Muscle of arm (tissue), 14 donors: ENCODE data around the gene CCDC187. TPM values are rescaled to one million over a fixed set of nuclear protein-coding genes. Genes with fewer than 3 reads are reported as not detected.
"Not testable (repeated sequence)": the region's sequence is repeated elsewhere in the genome, so short reads cannot be mapped to it uniquely, and the experiment has no call there.

Source experiments
- DNase-seq: peaks from one replicate; pipeline ENCODE4 v3.0.0-alpha.2; 2013
- long read RNA-seq, 11 donors: transcript quantifications; one replicate each; lab custom pipeline, GENCODE V29; 2026
- polyA plus RNA-seq, 12 donors: library from polyadenylated mRNA; unstranded; fragments of 120-200 nt; gene quantifications; one replicate each; pipeline ENCODE4 v1.2.1, GENCODE V29; 2013; ENCODE audit not compliant: insufficient read length in 12 of 12

CCDC187 gene
- polyA plus RNA-seq = under 1 TPM in 8 of 12 donors, not detected in 4; 0.03 to 0.68 (median 0.06) TPM
- long read RNA-seq, donor 1 = 0 reads
- long read RNA-seq, donor 2 = 0 reads
- long read RNA-seq, donor 3 = 0 reads
- long read RNA-seq, donor 4 = 0 reads
- long read RNA-seq, donor 5 = 0 reads
- long read RNA-seq, donor 6 = 0 reads
- long read RNA-seq, donor 7 = 0 reads
- long read RNA-seq, donor 8 = 0 reads
- long read RNA-seq, donor 9 = 0 reads
- long read RNA-seq, donor 10 = 0 reads
- long read RNA-seq, donor 11 = 0 reads

DNA sequence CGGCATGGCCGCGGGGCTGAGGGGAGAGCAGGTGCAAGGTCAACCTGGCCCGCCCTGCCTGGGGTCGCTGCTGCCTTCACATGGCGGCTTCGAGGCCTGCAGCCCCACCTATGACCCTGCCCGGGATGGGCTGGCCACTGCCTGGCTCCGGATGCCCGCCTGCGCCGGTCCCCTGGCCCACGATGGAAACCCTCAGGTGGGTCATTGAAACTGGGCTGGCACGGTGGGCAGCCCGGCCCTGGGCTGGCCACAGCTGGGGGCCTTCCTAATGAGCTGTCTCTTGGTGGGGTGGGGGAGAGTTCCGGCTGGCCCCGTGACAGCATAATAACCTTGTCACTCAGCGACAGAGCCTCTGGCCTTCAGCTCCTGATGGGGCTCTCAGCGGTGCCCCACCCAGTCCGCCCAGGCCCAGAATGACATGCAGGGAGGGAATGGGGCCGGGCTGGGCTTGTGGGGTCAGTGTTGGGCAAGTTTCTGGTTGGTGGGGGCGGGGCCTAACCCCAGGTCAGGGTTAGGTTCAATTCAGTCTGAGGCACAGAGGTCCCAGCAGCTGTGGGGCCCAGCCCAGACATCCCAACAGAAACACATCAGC lies at the start of gene CCDC187:
CCDC187 (minus strand) TSS at position 270 of the 592 bp plus-strand sequence; CDS start at position 6, 264 bp downstream.
- no peak for DNase-seq

DNA sequence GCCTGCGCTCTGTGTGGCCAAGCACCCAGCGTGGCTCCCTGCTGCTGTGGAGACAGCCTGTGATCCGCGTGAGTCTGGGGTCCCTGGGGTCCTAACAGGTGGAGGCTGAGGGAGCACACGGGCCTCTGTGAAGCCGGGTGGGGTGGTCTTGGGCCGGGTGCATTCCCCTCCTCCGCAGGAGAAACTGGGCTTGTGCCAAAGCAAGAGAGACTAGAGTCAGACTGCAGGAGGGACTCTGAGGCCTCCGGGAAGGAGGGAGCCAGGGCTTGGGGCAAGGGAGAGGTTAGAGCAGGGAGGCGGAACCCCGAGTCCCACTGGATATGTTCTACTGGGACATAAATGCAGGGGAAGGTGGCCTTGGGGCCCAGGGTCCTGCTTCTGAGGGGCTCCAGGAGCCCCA lies 49.2 kb upstream of the CCDC187 start:
- DNase-seq = no peak

DNA sequence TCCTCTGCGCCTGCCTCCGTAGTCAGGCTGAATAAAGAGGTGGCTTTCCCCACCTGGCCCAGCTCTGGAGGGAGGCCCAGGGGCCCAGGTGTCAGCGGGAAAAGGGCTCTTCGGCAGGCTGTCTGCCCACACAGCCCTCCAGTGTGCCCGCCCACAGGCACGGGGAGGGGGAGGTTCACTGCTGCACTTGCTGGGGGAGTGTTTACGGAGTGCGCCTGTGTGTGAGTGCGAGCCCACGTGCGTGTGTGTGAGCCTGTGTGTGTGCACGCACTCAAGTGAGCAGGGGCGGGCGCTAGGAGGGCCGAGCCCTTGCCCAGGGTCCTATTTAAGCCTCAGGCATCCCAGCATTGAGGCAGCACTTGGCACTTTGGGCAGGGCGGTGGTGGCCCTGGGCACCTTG lies 48.8 kb upstream of the CCDC187 start:
- DNase-seq = no peak

DNA sequence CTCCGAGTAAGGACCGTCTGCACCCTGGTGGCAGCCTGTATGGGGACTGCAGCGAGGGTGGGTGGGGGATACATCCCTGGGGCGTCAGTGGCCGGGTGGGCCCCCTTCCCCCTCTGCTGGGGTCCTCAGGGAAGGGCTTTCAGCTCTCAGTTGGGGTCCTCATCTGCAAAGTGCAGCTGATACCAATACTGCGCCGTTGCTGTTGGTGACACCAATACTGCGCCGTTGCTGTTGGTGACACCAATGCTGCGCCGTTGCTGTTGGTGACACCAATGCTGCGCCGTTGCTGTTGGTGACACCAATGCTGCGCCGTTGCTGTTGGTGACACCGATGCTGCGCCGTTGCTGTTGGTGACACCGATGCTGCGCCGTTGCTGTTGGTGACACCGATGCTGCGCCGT lies 48.0 kb upstream of the CCDC187 start:
- not testable (repeated sequence) for DNase-seq

DNA sequence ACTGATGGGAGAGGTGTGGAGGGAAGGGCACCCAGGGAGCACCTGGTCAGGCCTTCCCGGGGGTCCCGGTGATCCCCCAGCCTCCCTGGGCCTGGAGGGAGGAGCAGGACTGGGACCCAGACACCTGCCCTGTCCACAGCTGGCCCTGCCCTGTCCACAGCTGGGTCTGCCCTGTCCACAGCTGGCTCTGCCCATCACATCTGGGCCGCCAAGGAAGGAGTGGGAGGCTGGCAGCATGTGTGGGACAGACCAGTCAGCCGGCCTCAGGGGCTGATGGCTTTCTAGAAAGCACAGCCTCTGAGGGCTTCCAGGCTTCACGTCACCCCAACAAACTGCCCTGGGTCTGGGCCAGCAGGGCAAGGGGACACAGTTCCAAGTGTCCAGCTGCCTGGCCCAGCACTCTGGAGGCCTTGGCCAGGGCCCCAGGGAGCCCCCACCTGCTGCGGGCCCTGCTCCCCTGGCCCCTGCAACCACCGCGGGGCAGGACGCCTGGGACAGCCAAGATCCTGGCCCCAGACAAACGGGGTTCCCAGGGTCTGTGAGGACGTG lies 47.4 kb upstream of the CCDC187 start:
- DNase-seq = no peak

DNA sequence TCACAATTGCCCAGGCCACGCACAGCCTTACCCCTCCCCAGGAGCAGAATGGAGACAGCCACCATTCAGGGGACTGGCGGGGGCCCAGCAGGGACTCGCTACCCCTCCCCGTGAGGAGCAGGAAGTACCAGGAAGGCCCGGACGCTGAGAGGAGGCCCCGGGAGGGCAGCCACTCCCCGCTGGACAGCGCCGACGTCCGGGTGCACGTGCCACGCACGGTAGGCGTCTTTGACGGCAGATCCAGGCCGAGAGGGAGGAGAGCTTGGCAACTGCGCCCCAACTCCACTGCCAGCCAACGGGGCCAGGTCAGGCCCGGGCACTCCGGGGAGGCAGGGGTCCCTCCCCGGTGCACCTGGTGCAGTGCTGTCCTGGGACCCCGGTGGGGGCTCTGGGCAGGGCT lies 45.7 kb upstream of the CCDC187 start:
- DNase-seq = no peak

DNA sequence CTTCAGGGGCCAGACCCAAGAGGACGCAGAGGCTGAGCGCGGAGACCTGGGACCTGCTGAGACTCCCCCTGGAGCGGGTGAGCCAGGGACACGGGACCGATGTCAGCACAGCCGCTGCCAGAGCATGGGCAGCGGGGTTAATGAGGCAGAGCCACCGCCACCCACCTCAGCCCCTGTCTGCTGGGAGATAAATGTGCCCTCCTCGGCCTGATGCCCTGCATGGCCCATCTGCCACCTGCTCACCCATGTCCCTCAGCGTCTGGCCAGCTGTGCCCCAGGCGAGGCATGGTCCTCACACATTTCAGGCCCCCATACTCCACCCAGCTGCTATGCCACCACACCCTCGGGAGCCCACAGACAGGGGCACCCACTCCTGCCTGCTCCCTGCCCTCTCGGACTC lies 44.8 kb upstream of the CCDC187 start:
- no peak for DNase-seq

DNA sequence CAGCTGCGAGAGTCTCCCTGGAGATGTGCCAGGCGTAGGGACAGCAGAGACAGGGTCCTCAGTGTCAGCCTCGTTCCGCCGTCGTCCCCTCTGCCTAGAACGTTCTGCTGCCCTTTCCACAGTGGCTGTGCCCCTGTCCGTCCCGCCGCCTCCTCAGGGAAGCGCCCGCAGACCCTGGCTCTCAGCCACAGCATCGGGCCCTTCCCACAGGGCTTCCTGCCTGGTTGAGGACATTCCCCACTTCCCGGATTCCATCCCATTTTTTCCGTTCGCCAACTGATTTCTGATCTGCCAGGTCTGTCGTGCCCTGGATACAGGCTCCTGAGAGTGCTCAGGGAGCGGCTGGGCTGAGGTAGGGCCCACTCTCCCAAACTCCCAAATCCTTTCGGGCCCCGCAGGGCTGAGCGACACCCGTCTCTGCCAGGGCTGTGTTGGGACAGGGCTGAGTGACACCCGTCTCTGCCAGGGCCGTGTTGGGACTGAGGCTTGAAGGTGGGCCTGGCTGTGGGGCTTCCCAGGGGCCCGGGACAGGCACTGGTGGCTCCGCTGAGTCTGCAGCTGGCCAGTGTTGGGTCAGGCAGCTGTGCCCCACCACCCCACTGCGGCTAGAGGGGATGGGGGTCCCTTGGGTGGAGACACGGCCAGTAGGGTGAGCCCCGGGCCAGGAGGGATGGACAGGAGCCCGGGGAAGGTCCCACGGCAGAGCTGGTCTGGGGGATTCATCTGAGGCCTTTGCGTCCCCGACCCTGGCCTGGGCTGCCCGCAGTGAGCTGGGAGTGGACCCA lies 43.8 kb upstream of the CCDC187 start:
- DNase-seq = no peak

DNA sequence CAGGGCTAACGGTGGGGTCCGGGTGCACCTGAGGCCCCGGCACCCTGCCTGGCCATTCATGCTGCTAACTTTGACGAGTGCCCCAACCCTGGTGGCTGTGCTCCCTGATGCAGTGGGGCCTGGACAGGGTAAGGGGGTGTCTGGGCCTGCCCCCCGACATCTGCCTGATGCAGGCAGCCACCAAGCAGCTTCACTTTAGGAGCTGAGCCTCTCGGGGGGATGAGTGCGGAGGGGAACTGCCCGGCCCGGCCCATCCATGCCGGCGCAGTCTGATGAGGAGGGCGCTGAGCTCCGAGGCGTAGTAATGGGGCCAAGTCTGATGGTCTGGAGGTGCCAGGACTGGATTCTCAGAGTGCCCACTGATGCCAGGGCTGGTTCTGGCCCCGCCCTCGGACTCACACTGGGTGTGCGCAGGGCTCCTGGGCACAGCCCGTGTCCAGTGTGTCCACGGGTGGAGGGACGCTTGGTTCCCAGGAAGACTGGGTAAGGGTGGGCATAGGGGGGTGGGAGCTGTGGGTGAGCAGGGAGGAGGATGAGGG lies 43.1 kb upstream of the CCDC187 start:
- no peak for DNase-seq

DNA sequence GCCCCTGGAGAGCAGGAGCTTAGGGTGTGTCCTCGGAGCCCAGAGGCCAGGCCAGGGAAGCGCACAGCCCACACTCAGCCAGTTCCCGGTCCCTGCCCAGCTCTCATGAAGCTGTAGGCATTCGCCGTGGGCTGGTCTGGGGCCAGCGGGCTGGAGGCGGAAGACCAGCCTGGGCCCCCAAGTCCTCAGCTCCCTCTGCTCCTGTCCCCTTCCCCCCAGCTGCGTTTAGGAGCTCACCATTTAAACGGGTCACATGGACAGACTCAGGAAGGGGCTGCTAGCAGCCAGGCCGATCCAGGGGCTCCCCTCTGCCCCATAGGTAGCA lies 42.2 kb upstream of the CCDC187 start:
- no peak for DNase-seq

DNA sequence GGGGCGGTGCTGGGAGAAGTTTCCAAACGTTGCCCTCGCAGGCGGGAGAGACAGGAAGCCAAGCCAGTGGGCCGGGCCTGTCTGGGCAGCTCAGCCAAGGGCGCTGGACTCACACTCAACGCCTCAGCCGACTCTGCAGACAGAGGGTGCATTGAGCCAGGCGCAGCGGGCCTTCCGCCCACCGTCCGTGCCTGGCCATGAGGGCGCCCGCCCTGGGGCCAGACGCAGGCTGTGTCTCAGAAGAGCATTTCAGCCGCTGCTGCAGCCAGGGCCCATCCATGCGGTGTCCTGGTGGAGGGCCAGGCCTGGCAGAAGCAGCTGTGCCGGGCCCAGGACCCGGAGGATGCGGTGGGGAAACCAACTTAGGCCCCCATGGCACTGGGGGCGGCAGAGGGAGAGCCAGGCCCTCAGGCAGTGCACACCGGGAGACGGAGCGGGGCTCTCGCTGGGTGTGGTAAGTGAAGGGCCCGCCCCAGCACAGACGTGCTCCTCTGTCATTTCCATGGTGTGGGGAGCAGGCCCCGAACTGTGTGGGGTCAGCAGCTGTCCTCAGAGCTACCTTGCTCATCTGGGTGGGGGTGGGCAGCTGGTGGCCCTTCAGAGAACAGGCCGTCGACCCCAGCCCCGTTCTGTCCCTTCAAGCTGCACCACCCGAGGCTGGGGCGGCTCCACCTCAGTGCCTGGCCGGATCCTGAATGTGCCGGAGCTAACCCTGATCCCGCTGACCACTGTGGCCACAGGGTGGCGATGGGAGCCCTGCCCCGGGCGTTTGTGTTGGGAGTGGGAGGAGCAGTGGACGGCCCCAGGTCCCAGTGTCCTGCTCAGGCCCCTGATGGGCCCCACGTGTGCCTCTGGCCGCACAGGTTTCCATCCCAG lies 41.6 kb upstream of the CCDC187 start:
- DNase-seq = no peak

DNA sequence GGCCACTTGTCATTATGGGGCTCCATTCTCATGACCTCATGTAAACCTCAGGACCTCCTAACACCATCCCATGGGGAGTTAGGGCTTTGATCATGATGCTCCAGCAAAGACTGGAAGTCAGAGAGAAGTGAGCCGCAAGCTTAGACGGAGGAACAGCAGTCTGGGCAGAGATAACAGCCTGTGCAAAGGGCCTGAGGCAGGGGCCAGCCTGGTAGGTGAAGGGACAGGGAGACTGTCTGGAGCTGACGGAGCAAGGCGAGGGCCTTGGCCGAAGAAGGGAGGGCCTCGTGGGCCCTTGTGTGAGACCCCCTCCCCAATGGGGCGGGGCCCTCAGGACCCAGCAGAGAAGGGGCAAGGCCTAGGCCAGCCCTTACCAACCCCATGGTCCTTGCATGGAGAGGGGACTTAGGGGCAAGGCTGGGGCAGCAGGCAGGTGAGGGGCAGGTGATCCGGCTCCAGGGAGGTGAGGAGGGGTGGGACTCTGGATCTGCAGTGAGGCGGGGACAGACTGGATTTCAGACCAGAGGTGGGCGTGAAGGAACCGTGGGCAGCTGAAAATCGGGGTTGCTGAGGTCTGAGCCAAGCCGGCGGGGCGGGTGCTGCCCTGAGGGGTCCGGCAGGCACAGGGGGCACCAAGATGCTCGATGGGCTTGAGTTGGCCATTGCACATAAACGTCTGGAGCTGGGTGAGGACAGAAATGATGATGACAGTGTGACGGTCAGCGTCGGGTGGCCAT lies 40.8 kb upstream of the CCDC187 start:
- no peak for DNase-seq

DNA sequence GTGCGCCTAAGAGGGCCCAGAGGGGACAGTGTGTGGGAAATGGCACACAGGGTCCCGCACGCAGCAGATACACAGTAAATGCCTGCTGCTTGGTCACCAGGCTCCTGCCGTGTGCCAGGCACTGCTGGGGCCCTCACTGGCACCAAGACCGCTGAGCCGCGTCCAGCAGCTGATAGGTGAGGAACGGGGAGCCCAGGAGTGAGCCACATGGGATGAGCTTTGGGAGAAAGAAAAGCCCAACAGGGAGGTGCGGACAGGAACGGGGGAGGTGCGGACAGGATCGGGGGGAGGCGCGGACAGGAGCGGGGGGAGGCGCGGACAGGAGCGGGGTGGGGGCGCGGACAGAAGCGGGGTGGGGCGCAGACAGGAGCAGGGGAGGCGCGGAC lies 40.0 kb upstream of the CCDC187 start:
- DNase-seq = no peak

DNA sequence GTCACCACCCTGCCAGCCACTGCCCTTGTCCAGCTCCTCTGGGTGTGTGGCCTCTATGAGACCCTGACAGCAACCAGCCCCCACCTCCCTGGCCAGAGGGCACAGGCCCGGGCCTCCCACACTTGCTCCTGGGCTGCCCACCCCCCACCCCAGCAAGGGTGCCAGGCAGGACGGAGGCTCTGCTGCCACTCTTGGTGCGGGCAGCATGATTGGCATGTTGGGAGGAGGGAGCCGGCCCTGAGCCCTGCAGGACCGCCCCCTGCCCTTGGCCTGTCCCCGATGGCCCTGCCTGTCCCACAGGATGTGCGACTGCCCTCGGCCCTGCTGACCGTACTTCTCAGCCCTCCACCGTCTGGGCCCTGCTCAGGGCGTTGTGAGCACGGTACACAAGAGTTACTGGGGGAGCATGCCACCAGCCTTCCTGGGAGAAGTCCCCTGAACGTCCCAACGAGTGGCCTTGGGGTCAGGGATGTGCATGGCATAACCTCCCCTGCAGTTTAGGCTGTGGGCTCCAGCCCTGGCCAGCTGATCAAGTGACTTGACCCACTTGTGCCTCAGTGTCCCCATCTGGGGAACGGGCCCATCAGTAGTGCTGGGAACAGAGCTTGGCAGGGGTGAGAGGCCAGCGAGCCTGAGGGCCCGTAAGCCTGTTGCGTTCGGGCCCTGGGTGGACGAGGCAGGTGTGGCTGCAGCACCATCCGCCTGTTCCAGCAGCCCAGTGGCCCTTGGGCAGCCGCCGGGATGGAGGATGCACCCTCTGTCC lies 39.4 kb upstream of the CCDC187 start:
- no peak for DNase-seq

DNA sequence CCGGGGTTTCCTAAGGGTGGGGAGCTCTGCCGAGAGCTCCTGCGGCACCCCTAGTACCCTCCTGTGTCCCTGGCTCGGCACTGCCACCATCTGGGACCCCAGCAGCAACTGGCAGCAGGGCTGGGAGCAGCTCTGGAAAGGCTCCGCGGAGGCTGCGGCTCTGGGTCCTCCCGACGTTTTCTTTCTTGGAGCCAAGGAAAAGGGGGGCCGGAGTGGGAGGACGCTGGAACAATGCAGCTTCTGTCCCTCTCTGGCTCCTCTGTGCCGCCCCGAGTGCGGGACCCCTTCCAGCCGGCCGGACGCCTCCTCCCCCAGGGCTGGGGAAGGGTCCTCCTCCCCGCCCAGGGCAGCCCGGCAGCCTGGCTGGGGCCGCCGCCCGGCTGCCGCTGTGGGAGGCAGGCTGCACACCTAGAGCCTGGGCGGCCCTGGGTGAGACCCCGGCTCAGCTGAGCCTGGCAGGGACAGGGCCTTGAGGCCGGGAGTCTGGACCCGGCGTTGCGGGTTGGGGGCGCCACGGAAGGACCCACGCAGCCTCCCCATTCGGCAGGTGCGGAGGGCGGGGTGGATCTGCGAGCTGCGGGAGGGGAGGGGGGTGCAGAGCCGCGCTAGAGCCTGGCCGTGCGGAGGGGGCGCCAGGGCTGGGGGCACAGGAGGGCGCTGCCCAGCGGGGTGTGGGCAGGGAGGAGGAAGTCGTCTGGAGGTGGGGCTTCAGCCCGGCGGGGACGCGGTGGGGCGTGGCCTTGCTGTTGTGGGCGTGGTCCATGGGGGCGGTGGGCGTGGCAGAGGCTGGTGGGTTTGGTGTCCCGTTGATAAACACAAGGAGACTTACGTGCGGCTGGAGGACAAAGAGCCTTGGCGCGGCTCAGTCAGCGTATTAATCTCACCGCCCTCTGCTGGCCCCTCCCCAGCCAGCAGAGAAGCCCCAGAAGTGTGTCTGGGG lies 38.6 kb upstream of the CCDC187 start:
- DNase-seq = no peak

DNA sequence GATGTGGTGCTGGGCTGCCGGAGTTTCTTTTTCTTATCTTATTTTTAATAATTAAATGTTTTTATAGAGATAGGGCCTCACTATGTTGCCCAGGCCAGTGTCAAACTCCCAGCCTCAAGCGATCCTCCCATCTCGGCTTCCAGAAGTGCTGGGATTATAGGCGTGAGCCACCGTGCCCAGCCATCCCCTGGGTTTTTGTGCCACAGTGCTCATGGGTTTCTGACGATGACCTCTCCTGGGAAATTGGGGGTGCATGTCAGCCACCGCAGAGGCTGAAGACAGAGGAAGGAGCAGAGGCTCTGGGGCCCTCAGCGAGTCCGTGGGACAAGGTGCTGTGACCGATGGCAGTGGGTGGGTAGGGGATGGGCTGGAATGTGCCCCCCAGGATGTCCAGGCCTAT lies 37.9 kb upstream of the CCDC187 start:
- DNase-seq = no peak

DNA sequence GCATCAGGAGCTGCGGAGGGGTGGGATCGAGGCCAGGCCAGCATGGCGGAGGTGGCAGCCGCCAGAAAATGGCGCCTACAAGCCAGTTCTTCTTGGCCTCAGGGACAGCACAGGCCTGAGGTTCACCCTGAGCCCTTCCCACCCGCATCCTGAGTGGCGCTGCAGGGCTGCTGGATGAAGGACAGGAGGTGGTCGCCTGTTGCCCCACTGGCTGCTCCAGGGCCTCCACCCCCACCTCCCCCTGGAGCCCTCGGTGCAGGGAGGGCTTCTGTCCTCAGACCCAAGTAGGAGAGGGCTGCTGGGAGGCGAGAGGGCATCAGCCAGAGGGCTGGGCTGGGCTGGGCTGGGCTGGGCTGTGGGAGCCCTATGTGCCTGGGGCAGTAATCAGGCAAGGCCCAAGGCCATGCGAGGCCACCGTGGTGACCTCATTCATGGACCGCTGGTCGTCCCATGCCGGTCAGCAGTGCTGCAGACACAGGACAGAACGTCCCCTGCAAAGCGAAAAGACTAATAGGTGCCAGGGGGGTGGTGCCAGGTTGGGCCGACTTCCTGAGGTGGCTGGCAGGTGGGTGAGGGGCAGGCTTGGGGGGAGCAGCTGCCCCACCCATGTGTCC lies 37.3 kb upstream of the CCDC187 start:
- DNase-seq = no peak

DNA sequence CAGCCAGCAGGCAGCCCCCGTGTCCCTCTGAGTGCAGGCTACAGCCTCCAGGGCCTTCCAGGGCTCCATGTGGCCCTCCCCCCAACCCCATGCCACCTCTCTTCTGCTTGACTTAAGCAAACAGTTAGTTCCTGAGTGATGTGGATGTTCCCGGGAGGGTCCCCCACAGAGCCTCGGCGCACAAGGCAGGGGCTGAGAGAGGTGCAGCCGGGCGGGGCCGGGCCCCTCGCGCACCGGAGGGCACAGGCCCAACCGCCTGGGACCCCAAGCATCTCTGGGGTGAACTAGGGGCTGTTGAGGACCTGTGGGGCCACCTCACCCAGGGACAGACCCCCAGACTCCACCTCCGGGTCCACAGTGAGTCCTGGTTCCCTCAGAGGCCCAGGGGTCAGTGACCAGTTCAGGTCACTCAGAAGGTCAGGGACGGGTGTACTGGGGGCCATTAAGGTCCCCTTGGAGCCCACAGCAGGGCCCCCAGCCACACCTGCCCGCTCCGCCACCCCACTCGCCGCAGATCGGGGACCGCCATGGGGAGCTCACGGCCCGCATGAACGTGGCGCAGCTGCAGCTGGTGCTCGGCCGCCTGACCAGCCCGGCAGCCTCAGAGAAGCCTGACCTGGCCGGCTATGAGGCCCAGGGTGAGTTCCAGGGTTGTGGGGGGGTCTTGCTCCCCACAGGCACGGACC lies 36.6 kb upstream of the CCDC187 start:
- no peak for DNase-seq
